ENCODE results near the gene TOMM40. TPM values are rescaled to one million over a fixed set of nuclear protein-coding genes. Genes with fewer than 3 reads are reported as not detected.

Gene TOMM40
- total and polyA plus RNA-seq, 4 donors = 27.0 to 34.4 (median 30.6) TPM

- DNase-seq (ENCODE audit: low spot score) = no peak
Measured at GRCh38 chr19:44850641-44851109, 40.4 kb upstream of the TOMM40 start.

More at GRCh38 chr19:44850641-44851109, 40.4 kb upstream of the TOMM40 start:
- no peaks in the 10 kb centered on the region for H3K36me3 ChIP-seq (ENCODE audit: control insufficient read depth in 4 of 4, insufficient read depth in 3 of 4, low read depth in 1 of 4, low read length in 3 of 4)
- TF ChIP-seq EGR1 (IDR thresholded peaks at IDR 0.05; ENCODE audit: low read depth in 2 of 2) (no peak), FOXA2 (IDR thresholded peaks at IDR 0.05) (no peak), RAD21 (IDR thresholded peaks at IDR 0.05) (no peak), SP1 (IDR thresholded peaks at IDR 0.05) (no peak), ZBTB33 (IDR thresholded peaks at IDR 0.05) (no peak), ATF3 (IDR thresholded peaks at IDR 0.05) (no peak), HNF4G (IDR thresholded peaks at IDR 0.05) (no peak), HNF4A (conservative IDR thresholded peaks at IDR 0.05) (no peak), FOXA1 (IDR thresholded peaks at IDR 0.05) (no peak), RXRA (IDR thresholded peaks at IDR 0.05) (no peak), JUND (IDR thresholded peaks at IDR 0.05) (no peak), MAX (IDR thresholded peaks at IDR 0.05) (no peak), REST (IDR thresholded peaks at IDR 0.05) (no peak), TAF1 (conservative IDR thresholded peaks at IDR 0.05) (no peak), GABPA (IDR thresholded peaks at IDR 0.05 in 1 of 2, conservative IDR thresholded peaks at IDR 0.05 in 1 of 2) (no peak), YY1 (IDR thresholded peaks at IDR 0.05) (no peak)
- no peaks in the 10 kb centered on the region for H3K27me3 ChIP-seq (ENCODE audit: control insufficient read depth in 4 of 4, insufficient read depth in 4 of 4, low read length in 3 of 4)
- H3K27ac ChIP-seq (ENCODE audit: low read depth in 1 of 2, low read length in 2 of 2) = no peak overlapping the region
- no peak overlapping the region for H3K4me3 ChIP-seq (ENCODE audit: low read depth in 1 of 3, low read length in 3 of 3)
- 55% methylated on average over 8 of the region's 8 CpGs for WGBS
- H3K4me1 ChIP-seq (ENCODE audit: control insufficient read depth in 4 of 4, insufficient read depth in 4 of 4, low read length in 3 of 4) = peaks cover 9 to 43% (median 30%) of the 10 kb centered on the region in 4 donors
- H3K9me3 ChIP-seq (ENCODE audit: control insufficient read depth in 4 of 4, low read length in 3 of 4) = no peaks in the 10 kb centered on the region
- no peak overlapping the region for H3K9ac ChIP-seq (ENCODE audit: low read depth in 1 of 2, low read length in 2 of 2)
